RWPE1 (cell line): ENCODE measurements around the gene ORC1.
A peak's percentile ranks its signal among the peaks of the same experiment; 100 is the strongest.

ENCODE experiments used
- CTCF ChIA-PET: fragments of 350-600 bp; sonication (Branson Sonifier 250); formaldehyde crosslinking; extraction: SDS; loops from one replicate; lab custom pipeline; 2021; lab: Yijun Ruan, JAX
- POLR2A ChIA-PET: fragments of 400-600 bp; formaldehyde crosslinking; extraction: SDS; loops from one replicate; lab custom pipeline; 2020; ENCODE audit warnings: antibody characterized with exemption; ENCODE audit not compliant: low non-redundant PET; lab: Yijun Ruan, JAX
- DNase-seq: peaks from one replicate; pipeline ENCODE4 v3.0.0; 2012; ENCODE audit warnings: low spot score
- H3K27ac ChIP-seq: fragments of 450-650 bp; 2 replicates; pipeline ENCODE4 v1.5.1; 2017
- TF ChIP-seq, protein P1 (sequence below): fragments of 450-650 bp; conservative IDR thresholded peaks from 2 replicates; pipeline ENCODE4 v1.5.1; 2017; ENCODE audit warnings: low read depth, mild to moderate bottlenecking

The ORC1 gene

DNA sequence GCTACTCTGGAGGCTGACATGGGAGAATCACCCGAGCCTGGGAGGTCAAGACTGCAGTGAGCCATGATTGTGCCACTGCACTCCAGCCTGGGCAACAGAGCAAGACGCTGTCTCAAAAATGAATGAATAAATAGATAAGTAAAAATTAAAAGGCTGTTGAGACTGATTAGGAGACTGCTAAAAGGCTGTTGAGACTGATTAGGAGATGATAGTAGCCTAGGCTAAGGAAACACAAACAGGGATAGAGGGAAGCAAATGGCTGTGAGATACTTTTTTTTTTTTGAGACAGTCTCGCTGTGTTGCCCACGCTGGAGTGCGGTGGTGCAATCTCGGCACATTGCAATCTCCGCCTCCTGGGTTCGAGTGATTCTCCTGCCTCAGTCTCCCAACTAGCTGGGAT lies 28.6 kb upstream of the ORC1 start:
- TF ChIP-seq, protein P1, sequence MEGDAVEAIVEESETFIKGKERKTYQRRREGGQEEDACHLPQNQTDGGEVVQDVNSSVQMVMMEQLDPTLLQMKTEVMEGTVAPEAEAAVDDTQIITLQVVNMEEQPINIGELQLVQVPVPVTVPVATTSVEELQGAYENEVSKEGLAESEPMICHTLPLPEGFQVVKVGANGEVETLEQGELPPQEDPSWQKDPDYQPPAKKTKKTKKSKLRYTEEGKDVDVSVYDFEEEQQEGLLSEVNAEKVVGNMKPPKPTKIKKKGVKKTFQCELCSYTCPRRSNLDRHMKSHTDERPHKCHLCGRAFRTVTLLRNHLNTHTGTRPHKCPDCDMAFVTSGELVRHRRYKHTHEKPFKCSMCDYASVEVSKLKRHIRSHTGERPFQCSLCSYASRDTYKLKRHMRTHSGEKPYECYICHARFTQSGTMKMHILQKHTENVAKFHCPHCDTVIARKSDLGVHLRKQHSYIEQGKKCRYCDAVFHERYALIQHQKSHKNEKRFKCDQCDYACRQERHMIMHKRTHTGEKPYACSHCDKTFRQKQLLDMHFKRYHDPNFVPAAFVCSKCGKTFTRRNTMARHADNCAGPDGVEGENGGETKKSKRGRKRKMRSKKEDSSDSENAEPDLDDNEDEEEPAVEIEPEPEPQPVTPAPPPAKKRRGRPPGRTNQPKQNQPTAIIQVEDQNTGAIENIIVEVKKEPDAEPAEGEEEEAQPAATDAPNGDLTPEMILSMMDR = no peak
- no peak overlapping the region for H3K27ac ChIP-seq
- POLR2A ChIA-PET = no interaction called here
- no peak for DNase-seq
- CTCF ChIA-PET = interaction anchor here (0.6 kb wide), 2 partner anchors 39 to 53 kb away, joined by 4 to 5 read pairs; no protein-coding TSS in a partner anchor

DNA sequence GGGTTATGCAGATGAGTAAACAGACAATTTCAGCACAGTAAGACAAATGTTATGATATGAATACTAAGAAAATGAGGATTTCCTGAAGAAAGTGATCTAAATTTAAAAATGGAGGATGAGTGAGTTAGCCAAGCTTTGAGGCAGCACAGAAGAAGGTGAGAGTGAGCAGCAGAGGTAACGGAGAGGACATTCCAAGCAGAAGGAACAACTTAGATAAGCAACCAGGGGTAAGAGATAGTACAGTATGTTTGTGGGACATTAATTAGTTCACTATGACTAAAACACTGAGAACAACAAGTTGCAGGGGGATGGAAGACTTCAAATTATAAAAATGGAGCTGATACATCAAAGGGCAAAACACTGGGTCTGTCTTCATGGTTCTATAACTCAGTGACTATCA lies 22.9 kb upstream of the ORC1 start:
- ChIA-PET CTCF (no interaction called here), POLR2A (no interaction called here)
- DNase-seq = no peak
- H3K27ac ChIP-seq = no peak overlapping the region
- TF ChIP-seq, protein P1 = no peak

DNA sequence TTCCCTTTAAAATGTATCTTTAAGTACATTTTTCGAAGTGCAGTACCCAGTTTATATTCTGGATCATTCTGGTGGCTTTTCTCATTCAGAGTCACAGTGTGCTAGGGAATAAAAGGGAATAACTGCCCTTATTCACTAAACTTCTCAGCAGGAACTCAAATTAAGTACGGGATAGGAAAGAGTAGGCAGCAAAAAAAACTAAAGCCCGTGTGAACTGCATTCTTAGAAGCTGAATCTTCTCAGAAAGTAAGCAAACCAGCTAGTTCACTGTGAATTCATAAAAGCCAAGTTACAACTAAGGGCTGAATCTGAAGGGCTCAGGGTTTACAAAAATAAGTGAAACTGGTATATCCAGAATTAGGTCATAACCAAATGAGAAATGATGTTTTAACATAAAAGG lies 22.1 kb upstream of the ORC1 start:
- H3K27ac ChIP-seq = no peak overlapping the region
- TF ChIP-seq, protein P1 = no peak
- DNase-seq = peak; percentile 8
- CTCF ChIA-PET = interaction anchor here (0.8 kb wide), 1 partner anchor 254 kb away, joined by 5 read pairs; no protein-coding TSS in a partner anchor
- POLR2A ChIA-PET = no interaction called here

DNA sequence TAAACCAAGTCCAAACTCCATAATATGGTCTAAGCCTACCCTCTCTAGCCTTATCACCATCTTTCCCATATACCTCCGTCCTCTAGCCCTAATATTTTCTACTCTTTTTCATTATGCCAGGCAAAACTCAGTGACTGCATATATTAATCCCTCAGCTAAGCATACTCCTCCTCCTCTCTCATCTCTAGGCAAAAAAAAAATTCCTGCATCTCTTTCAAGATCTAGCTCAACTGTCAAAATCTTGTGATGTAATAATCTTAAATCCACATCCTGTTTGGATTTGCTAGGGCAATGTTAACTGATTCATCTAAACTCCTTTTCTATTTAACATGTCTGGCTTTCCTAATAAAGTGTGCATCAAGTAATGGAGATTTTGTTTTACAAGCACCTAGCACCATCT lies 20.6 kb upstream of the ORC1 start:
- H3K27ac ChIP-seq = no peak overlapping the region
- ChIA-PET CTCF (no interaction called here), POLR2A (no interaction called here)
- TF ChIP-seq, protein P1 = no peak
- DNase-seq = no peak

DNA sequence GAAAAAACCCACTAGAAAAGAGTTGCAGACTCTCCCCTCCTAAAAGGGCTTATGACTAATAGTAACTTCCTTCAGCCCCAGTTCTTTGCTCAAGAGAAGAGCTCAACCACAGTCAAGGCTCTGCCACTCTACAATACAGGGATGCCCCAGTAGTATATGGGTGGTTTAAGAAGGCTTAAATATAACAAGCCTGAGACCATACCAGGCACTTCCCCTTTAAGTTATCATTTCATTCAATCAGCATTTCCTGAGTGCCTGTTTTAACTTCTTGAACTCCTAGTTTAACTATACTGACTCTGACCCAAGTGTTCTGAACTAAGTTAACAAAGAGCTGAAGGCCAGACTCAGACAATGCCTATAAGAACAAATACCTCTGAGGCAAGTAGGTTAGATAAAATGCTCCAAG lies 20.0 kb upstream of the ORC1 start:
- TF ChIP-seq, protein P1 = no peak
- ChIA-PET POLR2A (no interaction called here), CTCF (no interaction called here)
- H3K27ac ChIP-seq = no peak overlapping the region
- DNase-seq = no peak

DNA sequence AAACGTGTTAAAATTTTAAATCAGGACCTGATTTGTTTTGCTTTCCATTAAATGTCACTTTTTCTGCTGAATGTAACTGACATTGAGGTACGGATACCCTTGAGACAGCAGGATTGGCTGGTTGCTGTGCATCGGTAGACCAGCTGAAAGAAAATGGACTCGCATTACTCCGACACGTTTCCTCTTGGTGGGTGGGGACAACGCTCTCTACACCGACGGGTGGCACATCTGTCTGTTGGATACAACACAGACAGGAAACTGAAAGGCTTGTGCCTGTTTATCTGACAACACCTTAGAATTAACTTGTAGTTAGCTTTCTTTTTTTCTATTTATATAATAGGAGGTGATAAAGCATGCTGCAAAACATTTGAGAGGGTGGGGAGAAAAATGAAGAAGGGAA lies 19.5 kb upstream of the ORC1 start:
- ChIA-PET CTCF (no interaction called here), POLR2A (no interaction called here)
- no peak overlapping the region for H3K27ac ChIP-seq
- no peak for DNase-seq
- TF ChIP-seq, protein P1 = no peak
